Bone marrow (tissue), 2 donors: ENCODE results near the gene SLCO1B1.
"Not testable (repeated sequence)": the region's sequence is repeated elsewhere in the genome, so short reads cannot be mapped to it uniquely, and the experiment has no call there.

Experiments used
- DNase-seq, 2 donors: peaks; one replicate each; lab custom pipeline; 2025; lab: John Stamatoyannopoulos, UW

The SLCO1B1 gene, protein sequence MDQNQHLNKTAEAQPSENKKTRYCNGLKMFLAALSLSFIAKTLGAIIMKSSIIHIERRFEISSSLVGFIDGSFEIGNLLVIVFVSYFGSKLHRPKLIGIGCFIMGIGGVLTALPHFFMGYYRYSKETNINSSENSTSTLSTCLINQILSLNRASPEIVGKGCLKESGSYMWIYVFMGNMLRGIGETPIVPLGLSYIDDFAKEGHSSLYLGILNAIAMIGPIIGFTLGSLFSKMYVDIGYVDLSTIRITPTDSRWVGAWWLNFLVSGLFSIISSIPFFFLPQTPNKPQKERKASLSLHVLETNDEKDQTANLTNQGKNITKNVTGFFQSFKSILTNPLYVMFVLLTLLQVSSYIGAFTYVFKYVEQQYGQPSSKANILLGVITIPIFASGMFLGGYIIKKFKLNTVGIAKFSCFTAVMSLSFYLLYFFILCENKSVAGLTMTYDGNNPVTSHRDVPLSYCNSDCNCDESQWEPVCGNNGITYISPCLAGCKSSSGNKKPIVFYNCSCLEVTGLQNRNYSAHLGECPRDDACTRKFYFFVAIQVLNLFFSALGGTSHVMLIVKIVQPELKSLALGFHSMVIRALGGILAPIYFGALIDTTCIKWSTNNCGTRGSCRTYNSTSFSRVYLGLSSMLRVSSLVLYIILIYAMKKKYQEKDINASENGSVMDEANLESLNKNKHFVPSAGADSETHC

DNA sequence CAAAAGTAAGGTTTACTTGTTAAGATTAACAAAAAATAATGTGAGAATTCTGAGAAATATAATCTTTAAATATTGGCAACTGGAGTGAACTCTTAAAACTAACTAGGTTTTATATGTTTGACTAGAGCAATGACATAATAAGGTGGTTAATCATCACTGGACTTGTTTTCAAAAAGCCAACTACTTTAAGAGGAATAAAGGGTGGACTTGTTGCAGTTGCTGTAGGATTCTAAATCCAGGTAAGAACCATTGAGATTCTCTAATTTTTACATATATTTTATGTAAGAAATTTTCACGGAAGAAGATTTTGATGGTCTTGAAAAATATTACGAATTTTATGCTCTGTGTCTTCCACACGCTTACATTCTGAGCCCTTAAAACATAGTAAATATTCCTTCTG, at the start of gene SLCO1B1:
SLCO1B1 (plus strand) TSS at position 197 of the 400 bp plus-strand sequence. CDS start 10,381 bp downstream, outside the sequence.
- DNase-seq: no peak

DNA sequence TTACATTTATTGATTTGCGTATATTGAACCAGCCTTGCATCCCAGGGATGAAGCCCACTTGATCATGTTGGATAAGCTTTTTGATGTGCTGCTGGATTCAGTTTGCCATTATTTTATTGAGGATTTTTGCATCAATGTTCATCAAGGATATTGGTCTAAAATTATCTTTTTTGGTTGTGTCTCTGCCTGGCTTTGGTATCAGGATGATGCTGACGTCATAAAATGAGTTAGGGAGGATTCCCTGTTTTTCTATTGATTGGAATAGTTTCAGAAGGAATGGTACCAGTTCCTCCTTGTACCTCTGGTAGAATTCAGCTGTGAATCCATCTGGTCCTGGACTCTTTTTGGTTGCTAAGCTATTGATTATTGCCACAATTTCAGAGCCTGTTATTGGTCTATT, 46.2 kb upstream of the SLCO1B1 start:
- not testable (repeated sequence) for DNase-seq

DNA sequence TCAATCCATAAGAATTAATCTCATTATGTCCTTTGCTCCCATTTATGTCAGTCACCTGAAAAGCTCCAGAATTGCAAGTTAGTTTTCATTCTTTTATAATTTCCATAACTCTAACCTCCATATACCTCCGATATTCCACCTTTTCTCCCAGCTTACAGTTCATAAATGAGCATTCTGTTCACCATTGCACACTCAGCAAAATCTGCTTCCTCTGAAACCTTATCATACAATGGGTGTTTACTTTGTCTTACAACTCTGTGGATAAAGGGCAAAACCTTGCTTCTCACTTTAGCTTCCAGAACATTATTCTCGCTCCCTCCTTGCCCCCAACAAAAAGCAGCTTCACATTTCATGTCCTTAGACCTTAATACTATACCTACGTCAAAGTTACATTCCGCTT, 19.3 kb upstream of the SLCO1B1 start:
- no peak for DNase-seq

DNA sequence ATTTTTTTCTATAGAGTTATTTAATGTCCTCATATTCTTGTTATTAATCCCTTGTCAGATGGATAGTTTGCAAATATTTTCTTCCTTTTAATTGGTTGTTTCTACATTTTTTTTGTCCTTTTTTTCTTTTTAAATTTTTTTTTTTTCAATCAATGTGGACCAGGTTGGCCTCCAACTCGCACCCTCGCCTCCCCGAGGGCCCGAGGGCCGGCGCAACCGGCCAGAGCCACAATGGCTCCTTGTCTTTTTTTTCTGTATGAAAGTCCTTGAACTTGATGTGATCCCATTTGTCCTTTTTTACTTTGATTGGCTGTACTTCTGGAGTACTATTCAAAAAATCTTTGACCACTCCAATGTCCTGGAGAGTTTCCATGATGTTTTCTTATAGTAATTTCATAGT, 17.7 kb upstream of the SLCO1B1 start:
- no peak for DNase-seq

DNA sequence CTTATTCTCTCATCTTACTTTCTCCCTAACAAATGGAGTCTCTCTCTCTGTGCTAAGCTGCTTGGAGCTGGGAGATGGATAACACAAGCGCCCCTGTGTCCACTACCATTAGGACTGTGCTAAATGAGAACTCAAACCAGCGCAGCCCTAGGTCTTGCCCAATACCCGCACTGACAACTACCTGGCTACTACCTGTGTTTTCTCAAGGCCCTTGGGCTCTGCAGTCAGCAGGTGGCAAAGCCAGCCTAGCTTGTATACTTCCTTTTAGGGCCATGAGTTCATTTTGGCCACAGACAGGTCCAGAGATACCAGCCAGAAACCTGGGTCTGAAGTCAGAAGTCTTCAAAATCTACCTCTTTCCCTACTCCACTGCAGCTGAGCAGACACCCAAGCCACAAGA, 13.0 kb upstream of the SLCO1B1 start:
- no peak for DNase-seq

DNA sequence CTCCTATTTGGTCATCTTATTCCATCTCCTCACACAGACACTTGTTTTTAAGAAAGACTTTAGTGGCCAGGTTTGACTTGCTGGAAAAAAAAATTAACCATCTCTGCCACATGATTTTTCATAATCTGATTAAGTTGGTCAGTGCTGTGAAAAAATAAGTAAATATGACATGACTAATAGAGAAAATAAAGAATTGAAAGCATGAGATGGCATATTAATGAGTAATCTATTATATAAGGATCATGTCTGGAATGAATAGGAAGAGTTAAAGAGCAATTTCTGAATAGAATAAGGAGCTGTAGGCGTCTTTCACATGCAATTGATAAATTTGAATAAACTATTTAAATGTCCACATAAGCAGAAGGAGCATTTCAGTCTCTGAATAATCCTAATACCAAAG, 12.2 kb upstream of the SLCO1B1 start:
- DNase-seq: no peak

DNA sequence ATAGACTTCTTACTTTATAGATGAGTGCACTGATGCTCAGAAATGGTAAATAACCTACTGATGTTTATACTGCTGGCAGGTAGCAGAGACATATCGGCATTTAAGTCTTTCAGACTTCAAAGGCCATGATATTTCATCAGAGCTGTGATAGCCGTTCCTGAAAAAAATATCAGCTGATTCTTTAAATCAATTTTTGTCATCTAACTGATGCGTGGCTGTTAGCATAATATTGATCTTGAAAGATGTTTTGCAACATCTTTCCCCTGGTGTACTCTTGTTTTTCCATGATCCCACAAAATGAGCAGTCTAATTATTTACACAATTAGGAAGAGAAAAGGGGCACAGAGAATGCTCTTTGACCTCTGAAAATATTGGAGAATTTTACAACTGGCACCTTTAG, 1.6 kb upstream of the SLCO1B1 start:
- no peak for DNase-seq

DNA sequence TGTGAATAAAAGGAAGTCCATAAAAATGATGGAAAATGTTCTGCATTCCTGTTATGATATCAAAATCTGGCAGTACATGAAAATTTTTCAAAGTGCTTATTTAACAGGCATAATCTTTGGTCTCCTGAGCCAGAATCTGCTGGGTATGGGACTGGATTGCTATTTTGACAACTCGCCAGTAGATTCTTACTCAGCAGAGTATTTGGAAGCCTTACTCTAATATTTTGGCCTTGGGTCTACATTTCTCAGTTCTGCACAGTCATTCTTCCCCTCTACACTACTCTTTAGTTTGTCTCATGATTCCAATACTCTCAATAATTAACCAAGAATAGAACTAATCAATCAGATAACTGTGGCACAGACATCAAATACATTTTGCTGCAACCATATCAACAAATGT, 1.1 kb upstream of the SLCO1B1 start:
- DNase-seq: no peak

DNA sequence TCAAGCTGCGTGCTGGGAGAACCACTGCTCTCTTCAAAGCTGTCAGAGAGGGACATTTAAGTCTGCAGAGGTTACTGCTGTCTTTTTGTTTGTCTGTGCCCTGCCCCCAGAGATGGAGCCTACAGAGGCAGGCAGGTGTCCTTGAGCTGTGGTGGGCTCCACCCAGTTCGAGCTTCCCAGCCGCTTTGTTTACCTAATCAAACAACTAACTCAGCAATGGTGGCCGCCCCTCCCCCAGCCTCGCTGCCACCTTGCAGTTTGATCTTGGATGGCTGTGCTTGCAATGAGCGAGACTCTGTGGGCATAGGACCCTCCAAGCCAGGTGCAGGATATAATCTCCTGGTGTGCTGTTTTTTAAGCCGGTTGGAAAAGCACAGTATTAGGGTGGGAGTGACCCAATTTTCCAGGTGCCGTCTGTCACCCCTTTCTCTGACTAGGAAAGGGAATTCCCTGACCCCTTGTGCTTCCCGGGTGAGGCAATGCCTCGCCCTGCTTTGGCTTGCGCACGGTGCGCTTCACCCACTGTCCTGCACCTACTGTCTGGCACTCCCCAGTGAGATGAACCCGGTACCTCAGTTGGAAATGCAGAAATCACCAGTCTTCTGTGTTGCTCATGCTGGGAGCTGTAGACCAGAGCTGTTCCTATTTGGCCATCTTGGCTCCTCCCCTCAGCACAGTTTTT, 6.5 kb downstream of the SLCO1B1 start:
- not testable (repeated sequence) for DNase-seq

DNA sequence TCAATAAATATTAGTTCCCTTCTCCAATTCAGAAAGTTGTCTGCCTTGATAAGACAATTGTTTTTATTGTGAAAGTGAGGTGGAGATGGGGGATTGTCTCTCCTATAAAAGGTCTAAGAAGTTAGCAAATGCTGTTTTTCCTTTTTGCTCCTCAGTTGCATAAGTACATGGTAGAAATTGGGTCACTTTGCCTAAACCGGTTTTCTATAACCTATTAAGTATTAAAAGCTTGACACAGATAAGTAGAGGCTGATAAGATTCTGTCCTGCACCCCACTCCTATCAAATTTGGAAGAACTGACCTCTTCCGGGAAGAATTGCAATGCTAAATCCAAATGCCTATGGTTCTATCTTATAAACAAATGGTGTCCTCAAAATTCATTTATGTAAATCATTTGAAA, 7.0 kb downstream of the SLCO1B1 start:
- DNase-seq: no peak

DNA sequence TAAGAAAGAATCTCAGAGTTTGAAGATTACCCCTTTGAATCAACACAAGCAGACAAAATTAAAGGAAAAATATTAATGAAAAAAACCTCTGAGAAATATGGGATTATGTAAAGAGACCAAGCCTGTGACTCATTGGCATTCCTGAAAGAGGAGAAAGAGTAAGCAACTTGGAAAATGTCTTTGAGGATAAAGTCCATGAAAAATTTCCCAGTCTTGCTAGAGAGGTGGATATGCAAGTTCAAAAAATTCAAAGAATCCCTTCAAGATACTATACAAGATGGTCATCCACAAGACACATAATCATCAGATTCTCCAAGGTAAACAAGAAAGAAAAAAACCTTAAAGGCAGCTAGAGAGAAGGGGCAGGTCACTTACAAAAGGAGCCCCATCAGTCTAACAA, 13.3 kb downstream of the SLCO1B1 start:
- no peak for DNase-seq

DNA sequence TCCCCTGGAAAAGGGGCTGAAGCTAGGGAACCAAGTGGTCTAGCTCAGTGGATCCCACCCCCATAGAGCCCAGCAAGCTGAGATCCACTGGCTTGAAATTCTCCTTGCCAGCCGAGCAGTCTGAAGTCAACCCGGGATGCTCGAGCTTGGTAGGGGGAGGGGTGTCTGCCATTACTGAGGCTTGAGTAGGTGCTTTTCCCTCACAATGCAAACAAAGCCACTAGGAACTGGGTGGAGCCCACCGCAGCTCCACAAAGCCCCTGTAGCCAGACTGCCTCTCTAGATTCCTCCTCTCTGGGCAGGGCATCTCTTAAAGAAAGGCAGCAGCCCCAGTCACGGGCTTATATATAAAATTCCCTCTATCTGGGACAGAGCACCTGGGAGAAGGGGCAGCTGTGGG, 18.9 kb downstream of the SLCO1B1 start:
- not testable (repeated sequence) for DNase-seq

DNA sequence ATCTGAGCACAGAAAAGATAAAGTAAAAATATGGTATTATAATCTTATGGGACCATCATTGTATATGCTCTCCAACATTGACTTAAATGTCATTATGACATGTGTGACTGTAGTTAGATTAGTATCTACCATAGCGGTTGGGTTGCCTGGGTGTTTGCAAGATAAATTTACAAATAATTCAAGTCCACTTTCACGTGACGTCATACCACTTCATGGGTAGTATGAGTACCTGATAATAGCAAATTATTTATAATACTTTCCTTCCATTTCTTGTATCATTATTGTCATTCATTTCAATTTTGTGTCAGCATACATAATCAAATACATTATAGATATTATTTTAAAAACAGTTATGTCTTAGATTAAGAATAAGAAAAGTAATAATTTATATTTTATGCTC, 20.2 kb downstream of the SLCO1B1 start:
- DNase-seq: no peak

DNA sequence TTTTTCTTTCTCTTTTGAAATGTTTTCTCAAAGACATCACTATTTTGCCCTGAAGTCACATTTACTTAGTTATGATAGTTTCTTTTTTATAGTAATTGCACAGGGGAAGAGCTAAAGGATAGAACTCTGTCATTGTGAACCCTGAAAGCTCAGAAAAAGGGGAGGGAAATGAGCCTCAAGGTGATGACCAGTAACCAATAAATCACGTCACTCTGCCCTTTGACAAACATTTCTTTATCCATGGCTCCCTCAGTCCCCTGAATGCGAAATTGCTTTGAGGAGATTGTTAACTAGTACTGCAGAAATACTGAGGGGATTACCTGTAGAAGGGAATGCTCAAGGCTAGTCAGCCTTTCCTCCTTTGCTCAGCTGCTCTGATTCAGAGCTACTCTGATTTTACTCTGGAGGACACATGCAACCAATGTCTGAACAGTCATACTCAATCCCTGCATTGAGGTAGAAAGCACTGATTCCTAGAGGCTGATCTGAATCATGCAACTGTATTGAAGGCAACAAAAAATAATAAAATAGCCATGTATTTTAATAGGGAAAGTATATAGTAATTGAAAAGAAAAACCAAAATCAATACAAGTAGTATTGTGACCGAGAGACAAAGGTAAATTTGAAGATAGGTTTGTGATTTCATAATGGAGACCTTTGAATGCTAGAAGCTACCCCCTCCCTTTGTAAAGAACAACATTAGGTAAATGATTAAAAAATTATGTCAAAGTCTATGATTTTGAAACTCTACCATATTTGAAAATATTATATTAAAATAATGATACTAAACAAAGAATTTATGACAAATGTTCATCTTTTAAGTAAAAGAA, 24.7 kb downstream of the SLCO1B1 start:
- no peak for DNase-seq

DNA sequence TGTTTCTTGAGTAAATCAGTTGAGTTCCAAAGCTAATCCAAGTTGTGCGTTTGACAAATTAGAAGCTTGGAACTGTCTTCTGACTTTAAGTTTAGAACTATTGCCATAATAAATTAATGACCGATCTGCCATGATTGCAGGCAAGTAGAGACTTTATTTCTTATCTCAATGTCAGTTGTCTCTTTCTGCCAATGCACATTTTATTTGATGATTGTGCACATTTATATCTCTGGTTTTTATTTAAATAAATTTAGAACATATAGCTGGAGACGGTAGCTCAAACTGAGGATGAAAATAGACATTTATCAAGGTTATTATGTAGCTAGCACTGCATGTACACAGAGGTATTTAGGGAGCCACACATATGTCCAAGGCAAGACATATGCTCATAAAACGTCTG, 34.1 kb downstream of the SLCO1B1 start:
- no peak for DNase-seq

DNA sequence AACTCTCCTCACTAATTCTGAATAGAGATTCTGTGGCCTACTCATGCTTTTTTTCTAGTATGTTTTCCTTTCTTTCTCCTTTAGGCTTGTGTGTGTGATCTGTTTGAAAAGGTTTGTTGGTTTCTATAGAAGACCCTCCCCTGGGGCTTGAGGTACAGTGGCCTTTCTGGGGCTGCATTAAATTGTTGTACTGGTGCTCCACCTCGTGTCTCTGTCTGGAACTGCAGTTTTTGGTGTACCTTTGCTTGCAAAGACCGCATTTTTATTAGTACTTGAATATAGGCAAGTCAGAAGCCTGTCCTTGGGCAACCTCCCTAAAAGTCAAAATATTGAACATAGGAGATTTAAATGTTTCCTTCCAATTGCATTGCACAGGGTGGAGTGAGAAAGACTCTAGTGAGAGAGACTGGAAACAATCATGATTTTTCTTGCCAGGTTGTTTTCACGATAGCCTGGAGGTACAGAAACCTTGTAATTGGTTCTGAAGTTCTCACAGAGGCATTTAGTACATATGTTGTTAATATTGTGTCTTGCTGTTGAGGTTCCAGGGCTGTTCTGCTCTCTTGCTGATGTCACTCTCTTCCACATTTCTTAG, 39.0 kb downstream of the SLCO1B1 start:
- peak in 1 of 2 donors; percentile 45 for DNase-seq

DNA sequence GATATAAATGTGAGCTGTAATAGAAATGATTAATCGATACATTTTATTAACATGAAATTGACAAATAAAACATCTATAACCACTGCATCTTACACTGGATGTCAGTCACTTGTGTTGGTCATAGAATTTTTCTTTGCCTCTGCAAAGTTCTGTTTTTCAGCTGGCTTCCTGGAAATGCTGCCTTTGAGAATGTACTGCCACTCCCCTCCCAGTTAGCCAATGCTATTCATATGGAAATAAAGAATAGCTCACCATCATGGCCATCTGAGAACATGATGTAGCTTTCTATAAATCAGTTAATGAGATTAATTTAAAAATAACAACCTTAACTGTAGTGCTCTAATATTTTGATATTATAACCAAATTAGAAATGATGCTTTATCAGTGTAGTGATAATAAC, 41.1 kb downstream of the SLCO1B1 start:
- DNase-seq: no peak

DNA sequence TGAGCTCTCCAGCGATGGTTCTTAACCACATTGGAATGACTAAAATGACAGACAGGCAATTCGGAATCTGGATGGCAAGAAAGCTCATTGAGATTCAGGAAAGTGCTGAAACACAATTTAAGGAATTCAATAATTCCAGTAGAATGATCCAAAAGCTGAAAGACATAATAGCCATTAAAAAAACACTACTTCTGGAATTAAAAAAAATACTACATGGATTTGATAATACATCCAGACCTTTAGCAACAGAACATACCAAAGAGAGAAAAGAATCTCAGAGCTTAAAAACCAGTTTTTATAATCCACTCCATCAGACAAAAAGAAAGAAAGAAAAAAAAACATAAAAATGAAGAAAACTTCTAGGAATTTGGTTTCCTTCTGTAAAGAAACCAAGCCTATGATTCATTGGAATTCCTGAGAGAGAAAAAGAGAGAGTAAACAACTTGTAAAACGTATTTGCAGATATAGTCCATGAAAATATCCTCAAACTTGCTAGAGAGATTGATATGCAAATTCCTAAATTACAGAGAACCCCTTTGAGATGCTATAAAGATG, 52.8 kb downstream of the SLCO1B1 start:
- DNase-seq: no peak

DNA sequence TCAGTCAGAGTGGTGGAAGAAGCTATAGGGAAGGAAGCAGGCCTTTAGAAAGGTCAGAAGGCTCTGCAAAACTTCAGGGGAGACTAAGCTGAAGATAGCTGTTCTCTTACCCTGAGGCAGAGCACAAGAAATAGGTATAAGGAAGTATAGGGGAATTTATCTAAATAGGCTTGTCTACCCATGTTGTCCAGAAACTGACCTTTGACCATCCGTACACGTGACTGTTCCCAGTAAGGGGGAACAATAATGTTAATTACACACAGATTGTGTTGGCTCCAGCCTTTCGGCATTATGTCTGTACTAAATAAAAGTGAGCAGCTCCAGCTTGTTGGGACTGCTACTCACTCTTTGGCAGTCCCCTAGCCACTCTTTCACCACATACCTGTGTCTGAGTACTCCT, 59.0 kb downstream of the SLCO1B1 start:
- DNase-seq: no peak

DNA sequence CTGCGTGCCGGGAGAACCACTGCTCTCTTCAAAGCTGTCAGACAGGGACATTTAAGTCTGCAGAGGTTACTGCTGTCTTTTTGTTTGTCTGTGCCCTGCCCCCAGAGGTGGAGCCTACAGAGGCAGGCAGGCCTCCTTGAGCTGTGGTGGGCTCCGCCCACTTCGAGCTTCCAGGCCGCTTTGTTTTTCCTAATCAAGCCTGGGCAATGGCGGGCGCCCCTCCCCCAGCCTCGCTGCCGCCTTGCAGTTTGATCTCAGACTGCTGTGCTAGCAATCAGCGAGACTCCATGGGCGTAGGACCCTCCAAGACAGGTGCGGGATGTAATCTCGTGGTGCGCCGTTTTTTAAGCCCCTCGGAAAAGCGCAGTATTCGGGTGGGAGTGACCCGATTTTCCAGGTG, 83.4 kb downstream of the SLCO1B1 start:
- not testable (repeated sequence) for DNase-seq

DNA sequence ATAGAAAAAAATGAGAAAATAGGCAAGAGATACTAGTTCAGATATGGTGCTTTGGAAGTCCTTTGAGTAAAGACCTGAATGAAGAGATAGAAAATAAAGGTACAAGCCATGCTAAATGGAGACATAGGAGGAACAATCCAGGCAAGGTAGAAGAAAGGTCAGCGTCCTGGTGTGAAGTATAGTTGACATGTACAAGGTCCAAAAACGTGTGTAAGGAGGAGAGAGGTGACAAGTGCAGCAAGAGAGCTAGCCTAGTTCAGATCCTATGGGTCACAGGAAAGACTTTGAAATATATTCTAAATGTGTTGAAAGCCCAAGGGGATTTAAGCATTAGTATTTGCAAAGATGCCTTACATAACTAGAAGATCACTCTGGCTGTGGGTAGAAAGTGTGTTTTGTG, 88.2 kb downstream of the SLCO1B1 start:
- DNase-seq: no peak
